ENCODE data around the gene NOL7.

DNA sequence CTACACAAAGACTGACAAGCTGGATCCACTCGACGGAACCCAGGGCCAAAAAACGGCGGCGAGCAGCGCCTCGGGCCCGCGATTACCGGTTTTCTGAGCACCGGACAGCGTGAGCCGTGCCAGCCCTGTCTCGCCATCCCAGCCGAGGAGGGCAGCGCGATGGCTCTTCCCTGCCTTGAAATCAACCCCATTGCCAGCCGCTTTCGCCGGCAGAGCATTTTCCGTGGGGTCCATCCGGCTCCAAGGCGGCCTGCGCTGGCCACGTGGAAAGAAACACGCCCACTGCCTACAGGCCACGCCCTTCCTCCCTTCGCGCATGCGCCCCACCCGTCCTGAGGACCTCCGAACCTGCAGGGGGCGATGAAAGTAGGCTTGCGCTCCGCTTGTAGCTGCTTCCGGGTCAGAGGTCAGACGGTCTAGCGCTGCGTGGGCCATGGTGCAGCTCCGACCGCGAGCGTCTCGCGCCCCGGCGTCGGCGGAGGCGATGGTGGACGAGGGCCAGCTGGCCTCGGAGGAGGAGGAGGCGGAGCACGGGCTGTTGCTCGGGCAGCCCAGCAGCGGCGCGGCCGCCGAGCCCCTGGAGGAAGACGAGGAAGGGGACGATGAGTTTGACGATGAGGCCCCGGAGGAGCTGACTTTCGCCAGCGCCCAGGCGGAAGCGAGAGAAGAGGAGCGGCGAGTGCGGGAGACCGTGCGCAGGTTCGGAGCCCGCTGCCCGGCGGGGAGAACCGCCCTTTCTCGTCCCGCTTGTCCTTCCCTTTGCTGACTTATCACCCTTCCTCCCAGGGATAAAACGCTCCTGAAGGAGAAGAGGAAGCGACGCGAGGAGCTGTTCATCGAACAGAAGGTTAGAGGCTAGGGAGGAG lies at the start of gene NOL7:
- no peak for TF ChIP-seq EZH2 (IDR thresholded peaks at IDR 0.05)
- TF ChIP-seq POLR2AphosphoS5 (IDR thresholded peaks at IDR 0.05; ENCODE audit: borderline replicate concordance, low read depth, low read length), result peak; percentile 95
- TF ChIP-seq FOXP2 (optimal IDR thresholded peaks at IDR 0.05; ENCODE audit: control extremely low read depth, extremely low read length, insufficient read depth), result peak; percentile 88
